Astrocyte (in vitro differentiated cells and primary cell): ENCODE measurements around the gene GNG5. TPM values are rescaled to one million over a fixed set of nuclear protein-coding genes. Genes with fewer than 3 reads are reported as not detected.

ENCODE experiments used
- DNase-seq: peaks from one replicate; pipeline ENCODE4 v3.0.0-alpha.2; 2010; ENCODE audit warnings: low read depth
- FAIRE-seq: peaks from 2 replicates; lab custom pipeline; 2011; peaks lifted over from hg19 to GRCh38; lab: Jason Lieb, UNC
- H2AFZ ChIP-seq: 2 replicates; pipeline ENCODE4 v1.6.0; 2012; ENCODE audit warnings: low read depth, low read length, inconsistent platforms
- H3K27ac ChIP-seq: 2 replicates; pipeline ENCODE4 v1.5.1; 2011; ENCODE audit warnings: low read depth, low read length, inconsistent platforms
- H3K27me3 ChIP-seq: 2 replicates; pipeline ENCODE4 v1.6.0; 2011; ENCODE audit warnings: low read length, inconsistent platforms; ENCODE audit not compliant: insufficient read depth
- H3K36me3 ChIP-seq: 2 replicates; pipeline ENCODE4 v1.5.1; 2011; ENCODE audit warnings: low read length, inconsistent platforms; ENCODE audit not compliant: insufficient read depth
- H3K4me1 ChIP-seq: 2 replicates; pipeline ENCODE4 v1.5.1; 2011; ENCODE audit warnings: low read length, inconsistent platforms; ENCODE audit not compliant: insufficient read depth
- H3K4me2 ChIP-seq: 2 replicates; pipeline ENCODE4 v1.6.0; 2012; ENCODE audit warnings: low read length, inconsistent platforms
- H3K4me3 ChIP-seq: 2 replicates; pipeline ENCODE4 v1.5.1; 2011; ENCODE audit warnings: low read depth, mild to moderate bottlenecking, low read length, inconsistent platforms; ENCODE audit not compliant: insufficient read depth
- H3K79me2 ChIP-seq: 2 replicates; pipeline ENCODE4 v1.6.0; 2012; ENCODE audit warnings: mild to moderate bottlenecking, low read length, inconsistent platforms; ENCODE audit not compliant: insufficient read depth
- H3K9ac ChIP-seq: 2 replicates; pipeline ENCODE4 v1.6.0; 2012; ENCODE audit warnings: mild to moderate bottlenecking, low read length, inconsistent platforms
- H3K9me3 ChIP-seq: 2 replicates; pipeline ENCODE4 v1.5.1; 2012; ENCODE audit warnings: low read depth, mild to moderate bottlenecking, low read length, inconsistent platforms; ENCODE audit not compliant: insufficient read depth
- H4K20me1 ChIP-seq: 2 replicates; pipeline ENCODE4 v1.6.0; 2012; ENCODE audit warnings: low read length, inconsistent platforms; ENCODE audit not compliant: insufficient read depth
- H3K27ac Mint-ChIP-seq: one replicate; pipeline ENCODE4 v1.8.0; 2021; ENCODE audit warnings: mild to moderate bottlenecking, mixed read lengths; ENCODE audit not compliant: unreplicated experiment
- H3K27me3 Mint-ChIP-seq: one replicate; pipeline ENCODE4 v1.8.0; 2021; ENCODE audit warnings: low read depth, mixed read lengths; ENCODE audit not compliant: unreplicated experiment
- H3K36me3 Mint-ChIP-seq: one replicate; pipeline ENCODE4 v1.8.0; 2021; ENCODE audit warnings: low read depth, mixed read lengths; ENCODE audit not compliant: unreplicated experiment
- H3K4me1 Mint-ChIP-seq: one replicate; pipeline ENCODE4 v1.8.0; 2021; ENCODE audit warnings: low read depth, mixed read lengths; ENCODE audit not compliant: unreplicated experiment
- H3K4me3 Mint-ChIP-seq: one replicate; pipeline ENCODE4 v1.8.0; 2021; ENCODE audit warnings: mild to moderate bottlenecking, moderate library complexity, mixed read lengths; ENCODE audit not compliant: unreplicated experiment
- H3K9me3 Mint-ChIP-seq: one replicate; pipeline ENCODE4 v1.8.0; 2021; ENCODE audit warnings: mild to moderate bottlenecking, mixed read lengths; ENCODE audit not compliant: unreplicated experiment
- CTCF ChIP-seq: IDR thresholded peaks from 2 replicates; pipeline ENCODE4 v1.5.1; 2011; ENCODE audit warnings: low read depth, mild to moderate bottlenecking, inconsistent platforms, low read length, moderate library complexity; ENCODE audit not compliant: insufficient read depth
- EZH2 ChIP-seq: IDR thresholded peaks from 2 replicates; pipeline ENCODE4 v1.6.1; 2012; ENCODE audit warnings: mild to moderate bottlenecking, low read length, inconsistent platforms; ENCODE audit not compliant: insufficient read depth
- total RNA-seq: library from RNA; stranded (reverse); gene quantifications from 2 replicates; pipeline ENCODE4 v1.2.1, GENCODE V29; 2021

Gene GNG5
- total RNA-seq, 1 donor from 2014 or later = 185 TPM

- H3K4me3 Mint-ChIP-seq = no peak overlapping the region
- Histone ChIP-seq H3K9me3 (no peaks in the 10 kb centered on the region), H3K4me1 (no peaks in the 10 kb centered on the region), H3K36me3 (no peaks in the 10 kb centered on the region), H3K79me2 (no peaks in the 10 kb centered on the region), H3K27me3 (peaks cover 4% of the 10 kb centered on the region), H2AFZ (no peak overlapping the region), H3K27ac (no peak overlapping the region), H3K4me3 (no peak overlapping the region), H3K9ac (no peak overlapping the region), H4K20me1 (no peaks in the 10 kb centered on the region), H3K4me2 (no peak overlapping the region)
- no peaks in the 10 kb centered on the region for H3K4me1 Mint-ChIP-seq
- peaks cover 18% of the 10 kb centered on the region for H3K27me3 Mint-ChIP-seq
- no peaks in the 10 kb centered on the region for H3K36me3 Mint-ChIP-seq
- TF ChIP-seq CTCF (no peak), EZH2 (no peak)
- no peak overlapping the region for H3K27ac Mint-ChIP-seq
- DNase-seq (no peak), FAIRE-seq (no peak)
- no peaks in the 10 kb centered on the region for H3K9me3 Mint-ChIP-seq
Observed at GRCh38 chr1:84467298-84467697, 39.1 kb downstream of the GNG5 start.

GRCh38 chr1:84462118-84462517 lies 44.3 kb downstream of the GNG5 start:
- Histone ChIP-seq H3K9ac (no peak overlapping the region), H3K36me3 (no peaks in the 10 kb centered on the region), H3K27ac (no peak overlapping the region), H3K4me2 (no peak overlapping the region), H4K20me1 (no peaks in the 10 kb centered on the region), H3K4me1 (no peaks in the 10 kb centered on the region), H3K4me3 (no peak overlapping the region), H2AFZ (no peak overlapping the region), H3K79me2 (no peaks in the 10 kb centered on the region), H3K9me3 (no peaks in the 10 kb centered on the region), H3K27me3 (peaks cover 6% of the 10 kb centered on the region)
- Mint-ChIP-seq H3K36me3 (no peaks in the 10 kb centered on the region), H3K4me3 (no peak overlapping the region), H3K27ac (no peak overlapping the region), H3K27me3 (peaks cover 22% of the 10 kb centered on the region), H3K4me1 (no peaks in the 10 kb centered on the region), H3K9me3 (no peaks in the 10 kb centered on the region)
- FAIRE-seq (no peak), DNase-seq (no peak)
- TF ChIP-seq CTCF = no peak
- TF ChIP-seq EZH2 = no peak

- no peak overlapping the region for H3K9ac ChIP-seq
- H3K36me3 ChIP-seq = no peaks in the 10 kb centered on the region
- no peak overlapping the region for H3K27ac ChIP-seq
- H3K27ac Mint-ChIP-seq = no peak overlapping the region
- H3K4me3 ChIP-seq = no peak overlapping the region
- no peaks in the 10 kb centered on the region for H3K4me1 ChIP-seq
- H3K27me3 Mint-ChIP-seq = no peaks in the 10 kb centered on the region
- H3K36me3 Mint-ChIP-seq = no peaks in the 10 kb centered on the region
- H4K20me1 ChIP-seq = no peaks in the 10 kb centered on the region
- no peak overlapping the region for H2AFZ ChIP-seq
- H3K27me3 ChIP-seq = peaks cover 3% of the 10 kb centered on the region
- DNase-seq (no peak), FAIRE-seq (no peak)
- H3K9me3 Mint-ChIP-seq = no peaks in the 10 kb centered on the region
- H3K79me2 ChIP-seq = no peaks in the 10 kb centered on the region
- H3K4me1 Mint-ChIP-seq = no peaks in the 10 kb centered on the region
- H3K4me2 ChIP-seq = no peak overlapping the region
- H3K4me3 Mint-ChIP-seq = no peak overlapping the region
- TF ChIP-seq EZH2 = no peak
- no peaks in the 10 kb centered on the region for H3K9me3 ChIP-seq
Observed at GRCh38 chr1:84452436-84452835, 53.9 kb downstream of the GNG5 start.
